ENCODE data around the gene CWF19L1. TPM values are rescaled to one million over a fixed set of nuclear protein-coding genes. Genes with fewer than 3 reads are reported as not detected.

Gene CWF19L1
- total RNA-seq, 4 donors from 2014 or later, result 6.7 to 22.1 (median 19.4) TPM

DNA sequence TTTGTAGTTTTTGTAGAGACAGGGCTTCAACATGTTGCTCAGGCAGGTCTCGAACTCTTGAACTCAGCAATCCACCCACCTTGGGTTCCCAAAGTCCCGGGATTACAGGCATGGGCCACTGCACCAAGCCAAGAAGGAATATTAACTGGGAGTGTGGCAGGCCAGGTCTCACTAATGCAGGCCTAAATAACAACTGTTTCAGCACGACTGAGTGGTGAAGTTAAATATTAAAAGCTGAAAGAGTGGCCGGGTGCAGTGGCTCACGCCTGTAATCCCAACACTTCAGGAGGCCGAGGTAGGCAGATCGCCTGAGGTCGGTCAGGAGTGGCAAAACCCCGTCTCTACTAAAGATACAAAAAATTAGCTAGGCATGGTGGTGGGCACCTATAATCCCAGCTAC lies 59.2 kb downstream of the CWF19L1 start:
- no peak overlapping the region for H3K4me3 ChIP-seq
- H3K9me3 ChIP-seq, result no peaks in the 10 kb centered on the region
- intact Hi-C loops (cut with DNase I), result no loop called here
- WGBS, 2 donors, result 90 to 99% methylated on average over 8 to 9 of the region's 9 CpGs
- no peak for DNase-seq
- peaks cover 7 to 96% (median 8%) of the 10 kb centered on the region in 3 donors for H3K36me3 ChIP-seq
- TF ChIP-seq, protein P1, sequence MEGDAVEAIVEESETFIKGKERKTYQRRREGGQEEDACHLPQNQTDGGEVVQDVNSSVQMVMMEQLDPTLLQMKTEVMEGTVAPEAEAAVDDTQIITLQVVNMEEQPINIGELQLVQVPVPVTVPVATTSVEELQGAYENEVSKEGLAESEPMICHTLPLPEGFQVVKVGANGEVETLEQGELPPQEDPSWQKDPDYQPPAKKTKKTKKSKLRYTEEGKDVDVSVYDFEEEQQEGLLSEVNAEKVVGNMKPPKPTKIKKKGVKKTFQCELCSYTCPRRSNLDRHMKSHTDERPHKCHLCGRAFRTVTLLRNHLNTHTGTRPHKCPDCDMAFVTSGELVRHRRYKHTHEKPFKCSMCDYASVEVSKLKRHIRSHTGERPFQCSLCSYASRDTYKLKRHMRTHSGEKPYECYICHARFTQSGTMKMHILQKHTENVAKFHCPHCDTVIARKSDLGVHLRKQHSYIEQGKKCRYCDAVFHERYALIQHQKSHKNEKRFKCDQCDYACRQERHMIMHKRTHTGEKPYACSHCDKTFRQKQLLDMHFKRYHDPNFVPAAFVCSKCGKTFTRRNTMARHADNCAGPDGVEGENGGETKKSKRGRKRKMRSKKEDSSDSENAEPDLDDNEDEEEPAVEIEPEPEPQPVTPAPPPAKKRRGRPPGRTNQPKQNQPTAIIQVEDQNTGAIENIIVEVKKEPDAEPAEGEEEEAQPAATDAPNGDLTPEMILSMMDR (IDR thresholded peaks at IDR 0.05), result no peak
- TF ChIP-seq POLR2A (IDR thresholded peaks at IDR 0.05), result no peak
- H3K4me1 ChIP-seq, result no peaks in the 10 kb centered on the region
- no peaks in the 10 kb centered on the region for H3K27me3 ChIP-seq
- H3K27ac ChIP-seq, result no peak overlapping the region

DNA sequence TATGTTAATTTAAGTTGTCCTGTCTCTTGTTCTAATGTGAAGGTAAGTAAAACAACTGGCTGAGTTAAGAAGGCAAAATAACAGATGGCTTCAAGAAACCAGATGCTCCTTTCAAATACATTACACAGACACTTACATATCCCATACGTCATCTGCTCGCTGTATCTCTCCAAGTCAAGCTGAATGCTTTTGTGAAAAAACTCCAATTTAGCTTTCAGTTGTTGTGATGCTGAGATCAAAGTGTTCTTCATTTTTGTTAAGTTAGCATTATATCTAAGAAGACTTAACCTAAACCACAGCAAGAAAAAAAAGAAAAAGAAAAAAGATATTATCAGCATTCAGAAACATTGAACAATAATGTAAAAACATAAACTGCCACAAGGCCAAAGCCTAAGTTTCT lies 63.1 kb downstream of the CWF19L1 start:
- Histone ChIP-seq H3K27ac (no peak overlapping the region), H3K9me3 (no peaks in the 10 kb centered on the region), H3K36me3 (peaks cover 12 to 99% (median 13%) of the 10 kb centered on the region in 3 donors), H3K4me3 (no peak overlapping the region), H3K27me3 (no peaks in the 10 kb centered on the region), H3K4me1 (no peaks in the 10 kb centered on the region)
- intact Hi-C loops (cut with DNase I), result no loop called here
- DNase-seq, result no peak
- WGBS, 2 donors, result 88 to 91% methylated on average over 2 of the region's 2 CpGs
- TF ChIP-seq, protein P1 (IDR thresholded peaks at IDR 0.05), result no peak
- no peak for TF ChIP-seq POLR2A (IDR thresholded peaks at IDR 0.05)

DNA sequence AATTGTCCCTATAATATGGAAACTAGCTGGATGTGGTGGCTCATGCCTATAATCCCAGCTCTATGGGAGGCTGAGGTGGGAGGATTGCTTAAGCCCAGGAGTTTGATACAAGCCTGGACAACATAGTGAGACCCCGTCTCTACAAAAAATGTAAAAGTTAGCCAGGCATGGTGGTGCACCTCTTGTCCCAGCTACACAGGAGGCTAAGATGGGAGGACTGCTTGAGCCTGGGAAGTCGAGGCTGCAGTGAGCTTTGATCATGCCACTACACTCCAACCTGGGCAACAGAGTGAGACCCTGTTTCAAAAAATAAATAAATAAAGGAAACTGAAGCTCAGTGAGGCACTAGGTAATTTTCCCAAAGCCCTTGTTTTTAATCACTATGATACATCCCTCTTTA lies 65.9 kb downstream of the CWF19L1 start:
- TF ChIP-seq, protein P1 (IDR thresholded peaks at IDR 0.05), result no peak
- TF ChIP-seq POLR2A (IDR thresholded peaks at IDR 0.05), result no peak
- Histone ChIP-seq H3K27ac (no peak overlapping the region), H3K27me3 (no peaks in the 10 kb centered on the region), H3K4me3 (no peak overlapping the region), H3K4me1 (no peaks in the 10 kb centered on the region), H3K9me3 (no peaks in the 10 kb centered on the region), H3K36me3 (peaks cover 12 to 100% (median 13%) of the 10 kb centered on the region in 3 donors)
- WGBS, 2 donors, result 88 to 93% methylated on average over 2 of the region's 2 CpGs
- no peak for DNase-seq
- intact Hi-C loops (cut with DNase I), result no loop called here

DNA sequence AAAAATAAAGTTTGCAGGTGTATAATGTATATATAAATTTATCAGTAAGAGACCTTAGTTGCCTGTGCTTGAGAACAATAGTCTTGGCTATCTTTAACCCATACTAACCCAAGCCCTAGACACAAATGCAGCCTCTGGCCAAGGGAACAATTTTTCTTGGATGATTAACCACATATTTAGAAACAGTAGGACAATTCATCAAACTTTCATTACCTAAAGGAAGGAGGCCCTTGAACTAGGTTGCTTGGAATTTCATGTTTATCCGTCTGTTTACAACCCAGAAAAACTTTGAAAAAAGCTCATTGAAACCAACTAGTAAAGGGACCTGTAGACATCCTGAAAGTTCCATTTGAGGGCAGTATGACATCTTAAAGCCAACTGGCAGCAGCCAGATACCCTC lies 72.7 kb downstream of the CWF19L1 start:
- Histone ChIP-seq H3K27ac (no peak overlapping the region), H3K4me1 (no peaks in the 10 kb centered on the region), H3K36me3 (peaks cover 0 to 100% (median 17%) of the 10 kb centered on the region in 3 donors), H3K4me3 (no peak overlapping the region), H3K27me3 (no peaks in the 10 kb centered on the region), H3K9me3 (no peaks in the 10 kb centered on the region)
- TF ChIP-seq, protein P1 (IDR thresholded peaks at IDR 0.05), result no peak
- no peak for TF ChIP-seq POLR2A (IDR thresholded peaks at IDR 0.05)
- intact Hi-C loops (cut with DNase I), result no loop called here
- WGBS, 2 donors, result 80 to 89% methylated on average over 1 of the region's 1 CpG
- no peak for DNase-seq

DNA sequence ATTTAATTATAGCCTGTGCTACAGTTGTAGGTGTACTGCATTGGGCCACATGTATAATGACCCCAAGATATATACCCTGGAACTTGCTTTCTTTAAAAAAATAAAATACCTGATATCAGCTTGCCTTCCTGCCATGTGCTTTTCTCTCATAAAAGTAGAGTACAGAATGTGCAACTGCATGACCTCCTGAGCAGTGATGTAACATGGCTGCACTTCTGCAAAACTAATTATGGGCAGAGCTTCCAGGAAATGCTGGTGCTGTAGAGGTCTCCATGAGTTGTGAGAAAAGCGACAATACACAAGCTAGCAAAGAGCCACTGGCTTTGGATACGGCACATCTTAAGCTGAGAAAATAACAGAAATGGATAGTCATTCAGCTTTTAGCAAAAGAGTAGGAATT lies 75.1 kb downstream of the CWF19L1 start:
- TF ChIP-seq POLR2A (IDR thresholded peaks at IDR 0.05), result no peak
- TF ChIP-seq, protein P1 (IDR thresholded peaks at IDR 0.05), result no peak
- no peaks in the 10 kb centered on the region for H3K9me3 ChIP-seq
- H3K36me3 ChIP-seq, result peaks cover 0 to 91% (median 14%) of the 10 kb centered on the region in 3 donors
- intact Hi-C loops (cut with DNase I), result no loop called here
- no peak for DNase-seq
- WGBS, 2 donors, result 65 to 96% methylated on average over 2 of the region's 2 CpGs
- H3K4me3 ChIP-seq, result no peak overlapping the region
- H3K4me1 ChIP-seq, result peaks cover 0 to 7% (median under 1%) of the 10 kb centered on the region in 3 donors
- no peaks in the 10 kb centered on the region for H3K27me3 ChIP-seq
- H3K27ac ChIP-seq, result no peak overlapping the region

Measured in esophagus squamous epithelium (tissue), 5 donors.